KMS-11 (cell line): ENCODE data around the gene PPP4R3B.

ENCODE experiments used
- H2AFZ ChIP-seq: fragments of 200-600 bp; sonication (generic); 2 replicates; pipeline ENCODE4 v1.6.1; 2016; ENCODE audit warnings: antibody characterized with exemption, mixed run types, low read depth
- H3K27ac ChIP-seq: fragments of 200-600 bp; sonication (generic); 2 replicates; pipeline ENCODE4 v1.6.1; 2016; ENCODE audit warnings: mild to moderate bottlenecking, mixed run types
- H3K27me3 ChIP-seq: fragments of 200-600 bp; sonication (generic); 2 replicates; pipeline ENCODE4 v1.6.1; 2017; ENCODE audit warnings: mild to moderate bottlenecking, low read depth, mixed run types, moderate library complexity; ENCODE audit not compliant: insufficient read depth
- H3K36me3 ChIP-seq: fragments of 200-600 bp; sonication (generic); 2 replicates; pipeline ENCODE4 v1.6.1; 2017; ENCODE audit warnings: mild to moderate bottlenecking, mixed run types; ENCODE audit not compliant: insufficient read depth
- H3K4me1 ChIP-seq: fragments of 200-600 bp; sonication (generic); 2 replicates; pipeline ENCODE4 v1.6.1; 2016; ENCODE audit warnings: mild to moderate bottlenecking, low read depth, mixed run types; ENCODE audit not compliant: poor library complexity, severe bottlenecking
- H3K4me2 ChIP-seq: fragments of 200-600 bp; sonication (generic); 2 replicates; pipeline ENCODE4 v1.7.0; 2016; ENCODE audit warnings: mild to moderate bottlenecking, mixed run types
- H3K4me3 ChIP-seq: fragments of 200-600 bp; sonication (generic); IDR thresholded peaks from 2 replicates; pipeline ENCODE4 v1.6.1; 2017; ENCODE audit warnings: low read depth, low read length, mixed read lengths; ENCODE audit not compliant: insufficient read depth
- H3K79me2 ChIP-seq: fragments of 200-600 bp; sonication (generic); 2 replicates; pipeline ENCODE4 v1.6.1; 2016; ENCODE audit warnings: low read depth, mixed run types; ENCODE audit not compliant: insufficient read depth
- H3K9ac ChIP-seq: fragments of 200-600 bp; sonication (generic); 2 replicates; pipeline ENCODE4 v1.6.1; 2016; ENCODE audit warnings: mild to moderate bottlenecking, mixed run types
- H4K20me1 ChIP-seq: fragments of 200-600 bp; sonication (generic); 2 replicates; pipeline ENCODE4 v1.6.1; 2016; ENCODE audit warnings: mild to moderate bottlenecking, mixed run types; ENCODE audit not compliant: insufficient read depth
- TF ChIP-seq, protein P1 (sequence below): fragments of 200-600 bp; sonication (generic); conservative IDR thresholded peaks from 2 replicates; pipeline ENCODE4 v1.6.1; 2017; ENCODE audit warnings: low read depth, mild to moderate bottlenecking, antibody characterized with exemption, low read length, moderate library complexity, mixed read lengths

The PPP4R3B gene

DNA sequence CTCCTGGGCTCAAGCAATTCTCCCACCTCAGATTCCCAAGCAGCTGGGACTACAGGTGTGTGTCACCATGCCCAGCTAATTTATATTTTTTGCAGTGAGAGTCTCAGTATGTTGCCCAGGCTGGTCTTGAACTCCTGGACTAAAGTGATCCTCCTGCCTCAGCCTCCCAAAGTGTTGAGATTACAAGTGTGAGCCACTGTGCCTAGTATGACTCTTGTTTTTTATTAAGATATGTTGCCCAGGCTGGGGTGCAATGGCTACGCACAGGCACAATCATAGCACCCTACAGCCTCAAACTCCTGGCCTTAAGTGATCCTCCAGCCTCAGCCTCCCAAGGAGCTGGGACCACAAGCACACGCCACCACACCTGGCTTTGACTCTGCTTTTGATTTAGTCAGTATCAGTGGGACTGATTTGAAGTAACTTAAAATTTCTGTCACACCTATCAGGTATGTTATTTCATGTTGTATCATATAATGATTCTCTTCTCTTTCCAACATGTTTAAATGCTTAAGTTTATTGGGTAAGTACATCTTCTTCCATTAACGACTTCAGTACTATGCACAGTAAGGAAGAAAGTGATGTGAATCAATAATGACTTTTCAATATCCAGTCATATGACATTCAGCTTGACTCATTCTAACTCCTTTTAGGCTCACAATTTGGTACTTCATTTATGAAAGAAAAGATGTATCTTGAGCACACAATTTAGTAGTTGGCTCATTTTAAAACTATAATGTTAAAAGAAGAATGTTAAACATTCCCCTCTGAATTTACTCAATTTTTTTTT lies 6.3 kb downstream of the PPP4R3B start:
- H3K27me3 ChIP-seq = no peaks in the 10 kb centered on the region
- TF ChIP-seq, protein P1, sequence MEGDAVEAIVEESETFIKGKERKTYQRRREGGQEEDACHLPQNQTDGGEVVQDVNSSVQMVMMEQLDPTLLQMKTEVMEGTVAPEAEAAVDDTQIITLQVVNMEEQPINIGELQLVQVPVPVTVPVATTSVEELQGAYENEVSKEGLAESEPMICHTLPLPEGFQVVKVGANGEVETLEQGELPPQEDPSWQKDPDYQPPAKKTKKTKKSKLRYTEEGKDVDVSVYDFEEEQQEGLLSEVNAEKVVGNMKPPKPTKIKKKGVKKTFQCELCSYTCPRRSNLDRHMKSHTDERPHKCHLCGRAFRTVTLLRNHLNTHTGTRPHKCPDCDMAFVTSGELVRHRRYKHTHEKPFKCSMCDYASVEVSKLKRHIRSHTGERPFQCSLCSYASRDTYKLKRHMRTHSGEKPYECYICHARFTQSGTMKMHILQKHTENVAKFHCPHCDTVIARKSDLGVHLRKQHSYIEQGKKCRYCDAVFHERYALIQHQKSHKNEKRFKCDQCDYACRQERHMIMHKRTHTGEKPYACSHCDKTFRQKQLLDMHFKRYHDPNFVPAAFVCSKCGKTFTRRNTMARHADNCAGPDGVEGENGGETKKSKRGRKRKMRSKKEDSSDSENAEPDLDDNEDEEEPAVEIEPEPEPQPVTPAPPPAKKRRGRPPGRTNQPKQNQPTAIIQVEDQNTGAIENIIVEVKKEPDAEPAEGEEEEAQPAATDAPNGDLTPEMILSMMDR = no peak
- no peaks in the 10 kb centered on the region for H4K20me1 ChIP-seq
- H3K36me3 ChIP-seq = peaks cover 8% of the 10 kb centered on the region; the same call in 1 of the 2 replicates
- H3K27ac ChIP-seq = no peak overlapping the region
- peaks cover 19% of the 10 kb centered on the region for H3K4me1 ChIP-seq
- H3K4me3 ChIP-seq = no peak overlapping the region
- H3K79me2 ChIP-seq = peaks cover 79% of the 10 kb centered on the region
- H3K4me2 ChIP-seq = no peak overlapping the region
- H3K9ac ChIP-seq = no peak overlapping the region
- no peak overlapping the region for H2AFZ ChIP-seq

DNA sequence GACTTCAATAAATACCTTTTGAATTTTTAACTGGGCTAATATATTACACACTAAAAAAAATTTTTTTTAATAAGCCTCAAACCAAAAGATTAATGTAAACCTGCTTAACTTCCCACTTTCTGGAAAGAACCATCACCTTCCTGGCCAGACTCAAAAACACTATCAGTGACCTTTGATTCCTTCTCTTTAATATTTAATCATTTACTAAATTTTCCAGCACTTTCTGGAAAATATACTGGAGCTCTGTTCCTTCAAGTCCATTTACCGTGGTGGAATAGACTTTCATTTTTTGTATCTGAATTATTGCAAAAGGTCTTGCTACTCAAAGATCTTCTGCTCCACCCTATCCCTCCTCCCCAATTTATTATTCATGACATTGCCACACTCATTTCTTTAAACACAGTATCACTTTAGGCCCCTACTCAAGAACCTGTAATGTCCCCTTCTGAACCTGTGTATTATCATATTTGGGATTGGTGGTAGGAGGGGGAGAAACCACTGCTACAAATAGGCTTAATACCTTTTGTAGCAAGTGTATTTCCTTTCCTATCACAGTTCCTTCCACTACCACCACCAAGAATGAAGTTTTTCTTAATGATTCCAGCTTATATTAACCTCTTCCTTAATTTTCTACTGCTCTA lies 7.4 kb downstream of the PPP4R3B start:
- TF ChIP-seq, protein P1 = no peak
- Histone ChIP-seq H3K4me1 (peaks cover 8% of the 10 kb centered on the region), H4K20me1 (no peaks in the 10 kb centered on the region), H3K4me3 (no peak overlapping the region), H3K4me2 (no peak overlapping the region), H3K36me3 (peaks cover 8% of the 10 kb centered on the region; the same call in 1 of the 2 replicates), H2AFZ (no peak overlapping the region), H3K27me3 (no peaks in the 10 kb centered on the region), H3K79me2 (peaks cover 74% of the 10 kb centered on the region), H3K9ac (no peak overlapping the region), H3K27ac (no peak overlapping the region)

DNA sequence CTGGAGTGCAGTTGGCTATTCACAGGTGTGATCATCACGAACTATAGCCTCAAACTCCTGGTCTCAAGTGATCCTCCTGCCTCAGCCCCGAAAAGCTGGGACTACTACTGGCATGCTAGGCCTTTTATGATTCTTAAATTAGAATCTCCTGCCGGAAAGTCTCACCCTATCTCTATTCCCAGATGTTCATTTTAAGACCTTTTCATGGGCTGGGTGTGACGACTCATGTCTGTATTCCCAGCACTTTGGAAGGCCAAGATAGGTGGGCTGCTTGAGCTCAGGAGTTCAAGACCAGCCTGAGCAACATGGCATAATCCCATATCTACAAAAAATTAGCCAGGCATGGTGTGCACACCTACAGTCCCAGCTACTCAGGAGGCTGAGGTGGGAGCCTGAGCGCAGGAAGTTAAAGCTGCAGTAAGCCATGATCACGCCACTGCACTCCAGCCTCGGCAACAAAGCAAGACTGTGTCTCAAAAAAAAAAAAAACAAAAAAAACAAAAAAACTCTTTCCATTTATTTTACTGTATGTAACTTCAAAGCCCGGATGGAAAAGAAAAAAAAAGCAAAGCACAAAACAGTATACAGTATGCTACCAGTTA lies 8.1 kb downstream of the PPP4R3B start:
- Histone ChIP-seq H3K27ac (no peak overlapping the region), H3K27me3 (no peaks in the 10 kb centered on the region), H3K4me1 (peaks cover under 1% of the 10 kb centered on the region), H3K79me2 (peaks cover 74% of the 10 kb centered on the region), H3K9ac (no peak overlapping the region), H4K20me1 (no peaks in the 10 kb centered on the region), H2AFZ (no peak overlapping the region), H3K4me3 (no peak overlapping the region), H3K4me2 (no peak overlapping the region), H3K36me3 (peaks cover 2% of the 10 kb centered on the region; the same call in 1 of the 2 replicates)
- TF ChIP-seq, protein P1 = no peak

DNA sequence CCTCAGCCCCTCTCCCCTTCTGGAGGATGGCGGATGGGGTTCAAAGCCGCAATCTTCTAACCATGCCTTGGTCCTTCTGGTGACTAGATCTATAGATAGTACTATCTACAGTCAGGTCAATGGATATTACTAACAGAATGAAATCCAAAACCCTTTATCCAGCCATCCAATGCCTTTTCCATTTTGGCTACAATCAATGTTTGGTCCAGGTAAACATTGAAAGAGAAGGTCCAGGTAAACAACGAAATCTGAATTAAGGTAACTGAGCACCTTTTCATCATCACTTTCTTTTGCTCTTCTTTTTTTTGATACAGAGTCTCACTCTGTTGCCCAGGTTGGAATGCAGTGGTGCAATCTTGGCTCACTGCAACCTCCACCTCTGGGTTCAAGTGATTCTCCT lies 9.7 kb downstream of the PPP4R3B start:
- H3K4me2 ChIP-seq = no peak overlapping the region
- no peak overlapping the region for H3K9ac ChIP-seq
- H3K27ac ChIP-seq = no peak overlapping the region
- H3K27me3 ChIP-seq = no peaks in the 10 kb centered on the region
- no peaks in the 10 kb centered on the region for H3K4me1 ChIP-seq
- no peaks in the 10 kb centered on the region for H3K36me3 ChIP-seq
- TF ChIP-seq, protein P1 = no peak
- H4K20me1 ChIP-seq = peaks cover 7% of the 10 kb centered on the region; the same call in 1 of the 2 replicates
- H3K4me3 ChIP-seq = no peak overlapping the region
- no peak overlapping the region for H2AFZ ChIP-seq
- H3K79me2 ChIP-seq = peaks cover 69% of the 10 kb centered on the region; the same call in 1 of the 2 replicates
